Jurkat, Clone E6-1 (cell line): ENCODE measurements around the gene PARD3.
"Not testable (repeated sequence)": the region's sequence is repeated elsewhere in the genome, so short reads cannot be mapped to it uniquely, and the experiment has no call there.

Experiments used
- DNase-seq: peaks from one replicate; pipeline ENCODE4 v3.0.0-alpha.2; 2011; ENCODE audit warnings: low read depth, low spot score
- H3K4me3 ChIP-seq: 2 replicates; pipeline ENCODE4 v1.5.1; 2011; ENCODE audit warnings: mild to moderate bottlenecking, low read length, control low read depth, moderate library complexity

Gene PARD3

DNA sequence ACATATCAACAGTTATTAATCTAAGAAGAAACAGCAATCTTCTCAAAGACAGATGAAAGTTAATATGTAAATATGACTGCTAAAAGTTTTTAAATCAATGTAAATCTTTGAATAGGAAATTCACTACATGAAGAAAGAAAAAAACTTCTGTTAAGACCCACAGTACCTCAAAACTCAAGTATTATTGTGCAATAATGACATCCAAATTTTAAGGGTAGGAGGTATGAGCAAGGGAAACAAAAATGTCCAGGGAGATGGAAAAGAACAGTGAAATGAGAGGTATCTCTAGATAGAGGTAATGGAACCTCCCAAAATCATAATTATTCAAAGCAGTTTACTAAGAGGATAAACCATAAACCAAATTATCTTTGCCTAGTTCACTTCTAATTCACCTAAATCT lies 436.8 kb downstream of the PARD3 start:
- no peak for DNase-seq
- H3K4me3 ChIP-seq, result no peak overlapping the region

DNA sequence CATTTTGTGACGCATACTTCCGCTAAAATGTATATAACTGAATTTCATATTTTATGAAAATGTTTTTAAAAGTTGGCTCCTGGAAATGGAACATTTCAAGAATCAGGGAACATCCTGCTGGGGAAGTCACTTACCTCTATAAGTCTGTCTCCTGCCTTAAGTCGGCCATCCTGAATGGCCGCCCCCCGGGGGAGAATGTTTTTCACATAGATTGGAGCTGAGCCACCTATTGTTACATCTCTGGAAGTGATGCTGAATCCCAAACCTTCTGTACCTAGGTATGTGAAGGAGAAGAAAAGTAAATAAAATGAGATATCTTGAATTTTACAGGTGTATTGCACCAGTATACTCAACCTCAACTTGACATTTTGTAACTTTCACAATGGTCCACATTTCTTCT lies 437.3 kb downstream of the PARD3 start:
- no peak overlapping the region for H3K4me3 ChIP-seq

DNA sequence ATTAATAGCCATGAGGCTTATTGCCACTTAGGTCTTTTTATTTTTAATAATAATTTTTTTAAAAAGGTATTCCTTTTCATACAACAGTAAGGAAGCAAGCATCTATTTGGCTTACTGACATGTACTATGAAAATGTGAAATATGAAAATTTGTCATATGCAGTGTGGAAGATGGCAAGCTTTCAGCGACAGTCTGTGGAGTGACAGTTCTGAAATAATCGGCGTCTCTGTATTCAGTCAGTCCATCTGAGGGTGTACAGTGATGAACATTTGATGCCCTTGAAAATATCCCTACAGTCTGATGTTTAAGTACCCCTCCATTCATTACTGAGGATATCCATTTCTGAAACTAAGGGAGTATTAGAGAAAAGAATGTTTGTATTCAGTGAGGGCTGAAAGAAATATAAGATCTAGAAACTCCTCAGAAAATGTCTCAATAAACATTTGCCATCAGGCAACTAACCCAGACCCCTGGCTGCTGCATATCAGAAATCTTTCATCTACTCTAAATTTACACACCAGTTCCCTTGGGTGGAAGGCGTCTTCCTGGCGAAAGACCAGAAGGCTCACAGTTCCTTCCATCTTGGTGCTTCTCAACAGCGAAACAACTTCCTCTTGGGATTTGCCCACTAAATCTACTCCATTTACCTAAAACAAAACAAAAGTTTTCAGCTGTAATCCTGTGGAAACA lies 440.6 kb downstream of the PARD3 start:
- H3K4me3 ChIP-seq, result no peak overlapping the region
- DNase-seq, result no peak

More for the DNA sequence above, 437.3 kb downstream of the PARD3 start:
- no peak for DNase-seq

GRCh38 chr10:34373211-34373610 lies 441.9 kb downstream of the PARD3 start:
- no peak for DNase-seq
- H3K4me3 ChIP-seq, result no peak overlapping the region

- no peak overlapping the region for H3K4me3 ChIP-seq
- no peak for DNase-seq
Observed at GRCh38 chr10:34372509-34372908, 442.6 kb downstream of the PARD3 start.

GRCh38 chr10:34370126-34370525 lies 445.0 kb downstream of the PARD3 start:
- peak; percentile 86 for DNase-seq
- H3K4me3 ChIP-seq, result no peak overlapping the region

- no peak overlapping the region for H3K4me3 ChIP-seq
- DNase-seq, result no peak
Observed at GRCh38 chr10:34369120-34369519, 446.0 kb downstream of the PARD3 start.

DNA sequence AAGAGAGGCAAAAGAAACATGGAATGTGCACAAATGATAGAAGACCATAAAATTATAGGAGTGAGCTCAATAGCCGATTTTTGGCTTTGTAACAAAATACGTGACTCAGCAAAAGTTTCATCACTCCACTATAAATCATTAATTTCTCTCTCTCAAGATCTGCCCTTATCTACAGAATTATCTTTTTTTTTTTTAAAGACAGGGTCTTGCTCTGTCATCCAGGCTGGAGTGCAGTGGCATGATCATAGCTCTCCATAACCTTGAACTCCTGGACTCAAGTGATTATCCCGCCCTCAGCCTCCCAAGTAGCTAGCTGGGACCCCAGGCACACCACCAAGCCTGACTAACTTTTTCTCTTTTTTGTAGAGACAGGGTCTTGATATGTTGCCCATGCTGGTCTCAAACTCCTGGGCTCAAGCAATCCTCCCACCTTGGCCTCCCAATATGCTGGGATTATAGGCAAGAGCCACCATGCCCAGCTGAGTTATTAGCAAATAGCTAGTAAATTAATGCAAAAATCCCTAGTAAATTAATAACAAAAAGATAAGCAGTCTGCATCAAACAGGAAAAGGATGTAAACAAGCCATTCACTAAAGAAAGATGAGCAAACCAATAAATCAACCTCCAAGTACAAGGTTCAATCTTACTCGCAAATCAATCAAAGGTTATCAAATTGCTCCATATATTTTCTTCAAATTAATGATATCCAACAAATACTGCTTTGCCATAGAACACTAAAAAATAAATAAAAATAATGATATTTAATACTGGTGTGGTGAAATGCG lies 450.7 kb downstream of the PARD3 start:
- DNase-seq, result no peak

GRCh38 chr10:34360984-34361383 lies 454.1 kb downstream of the PARD3 start:
- DNase-seq, result no peak
- H3K4me3 ChIP-seq, result no peak overlapping the region

More for the DNA sequence above, 450.7 kb downstream of the PARD3 start:
- H3K4me3 ChIP-seq, result no peak overlapping the region

DNA sequence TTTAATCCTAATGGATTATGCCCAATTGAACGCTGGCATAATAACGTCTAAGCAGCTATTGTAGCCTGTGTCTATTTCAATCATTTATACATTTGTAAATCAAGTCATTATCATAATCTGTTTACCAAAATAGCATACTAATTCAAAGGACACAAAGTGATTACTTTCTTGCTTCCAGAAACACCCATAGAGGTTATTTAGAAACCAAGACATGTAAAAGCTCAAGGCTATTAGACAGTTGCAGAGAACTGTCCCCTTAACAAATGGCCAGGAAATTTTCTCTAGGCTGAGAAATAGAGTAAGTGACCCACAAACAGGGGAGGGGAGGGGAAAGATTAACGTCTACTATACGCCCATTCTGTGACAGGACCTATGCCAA lies 455.7 kb downstream of the PARD3 start:
- H3K4me3 ChIP-seq, result no peak overlapping the region
- no peak for DNase-seq

GRCh38 chr10:34358729-34359434 lies 456.2 kb downstream of the PARD3 start:
- H3K4me3 ChIP-seq, result no peak overlapping the region
- no peak for DNase-seq

DNA sequence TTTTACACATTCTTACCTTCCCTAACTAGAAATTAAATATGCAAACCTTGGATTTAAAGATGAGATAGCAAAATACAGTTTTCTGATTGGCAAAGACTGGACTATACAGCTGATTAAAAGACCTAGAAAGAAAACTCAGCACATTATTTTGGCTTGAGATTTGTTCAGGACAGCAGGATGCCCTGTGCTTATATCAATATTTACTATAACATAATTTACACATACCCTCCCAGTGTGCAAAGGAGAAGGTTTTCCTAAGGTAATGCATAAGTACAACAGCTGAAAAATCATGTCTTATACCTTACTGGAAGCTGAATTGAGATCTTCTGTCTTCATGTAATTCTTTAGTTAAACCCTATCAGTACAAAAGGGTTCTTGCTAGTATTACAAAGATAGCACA lies 458.6 kb downstream of the PARD3 start:
- no peak for DNase-seq

DNA sequence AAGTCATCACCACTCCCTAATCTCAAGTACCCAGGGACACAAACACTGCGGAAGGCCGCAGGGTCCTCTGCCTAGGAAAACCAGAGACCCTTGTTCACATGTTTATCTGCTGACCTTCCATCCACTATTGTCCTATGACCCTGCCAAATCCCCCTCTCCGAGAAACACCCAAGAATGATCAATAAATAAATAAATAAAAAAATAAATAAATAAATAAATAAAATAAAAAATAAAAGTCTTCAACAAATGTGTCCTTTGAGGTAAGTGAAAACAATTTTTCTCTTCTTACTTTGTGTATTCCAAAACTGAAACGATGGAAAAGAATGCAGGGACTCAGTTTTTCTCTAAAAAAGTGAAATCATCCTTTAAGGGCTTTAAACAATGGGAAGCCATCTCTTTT lies 461.6 kb downstream of the PARD3 start:
- H3K4me3 ChIP-seq, DNase-seq: not testable (repeated sequence)

More for the DNA sequence above, 458.6 kb downstream of the PARD3 start:
- no peak overlapping the region for H3K4me3 ChIP-seq

DNA sequence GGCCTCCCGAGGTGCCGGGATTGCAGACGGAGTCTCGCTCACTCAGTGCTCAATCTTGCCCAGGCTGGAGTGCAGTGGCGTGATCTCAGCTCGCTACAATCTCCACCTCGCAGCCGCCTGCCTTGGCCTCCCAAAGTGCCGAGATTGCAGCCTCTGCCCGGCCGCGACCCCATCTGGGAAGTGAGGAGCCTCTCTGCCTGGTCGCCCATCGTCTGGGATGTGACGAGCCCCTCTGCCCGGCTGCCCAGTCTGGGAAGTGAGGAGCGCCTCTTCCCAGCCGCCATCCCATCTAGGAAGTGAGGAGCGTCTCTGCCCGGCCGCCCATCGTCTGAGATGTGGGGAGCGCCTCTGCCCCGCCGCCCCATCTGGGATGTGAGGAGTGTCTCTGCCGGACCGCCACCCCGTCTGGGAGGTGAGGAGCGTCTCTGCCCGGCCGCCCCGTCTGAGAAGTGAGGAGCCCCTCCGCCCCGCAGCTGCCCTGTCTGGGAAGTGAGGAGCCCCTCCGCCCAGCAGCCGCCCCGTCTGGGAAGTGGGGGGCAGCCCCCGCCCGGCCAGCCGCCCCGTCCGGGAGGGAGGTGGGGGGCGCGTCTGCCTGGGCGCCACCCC lies 462.4 kb downstream of the PARD3 start:
- not testable (repeated sequence) for DNase-seq

GRCh38 chr10:34351161-34351560 lies 463.9 kb downstream of the PARD3 start:
- no peak overlapping the region for H3K4me3 ChIP-seq
- no peak for DNase-seq

More for the DNA sequence above, 462.4 kb downstream of the PARD3 start:
- H3K4me3 ChIP-seq, result not testable (repeated sequence)

DNA sequence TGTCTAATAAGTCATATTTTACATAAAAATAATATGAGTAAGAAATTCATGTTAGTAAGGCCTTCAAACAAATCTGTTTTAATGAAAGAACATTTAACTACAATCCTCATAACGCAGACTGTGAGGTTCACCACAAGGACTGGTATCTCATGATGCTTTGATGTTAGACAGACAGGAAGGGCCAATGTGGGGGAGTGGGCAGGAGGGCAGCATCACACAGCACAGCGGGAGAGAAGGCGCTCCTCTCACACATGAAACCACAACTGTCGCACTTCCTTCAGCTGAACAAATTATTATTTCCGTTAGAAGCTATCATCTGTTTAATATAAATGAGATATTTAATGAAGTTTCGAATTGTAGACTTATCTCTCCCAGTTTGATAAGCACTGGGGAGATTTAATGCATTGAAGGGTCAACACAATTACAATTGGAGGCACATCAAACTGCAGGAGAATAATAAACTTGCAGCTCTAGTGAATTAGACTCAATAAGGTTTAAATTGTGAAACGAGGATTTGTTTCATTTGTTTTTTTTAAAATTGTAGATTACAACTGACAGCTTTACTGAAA lies 466.1 kb downstream of the PARD3 start:
- no peak overlapping the region for H3K4me3 ChIP-seq
- DNase-seq, result no peak

- no peak for DNase-seq
- no peak overlapping the region for H3K4me3 ChIP-seq
Observed at GRCh38 chr10:34348021-34348420, 467.1 kb downstream of the PARD3 start.

DNA sequence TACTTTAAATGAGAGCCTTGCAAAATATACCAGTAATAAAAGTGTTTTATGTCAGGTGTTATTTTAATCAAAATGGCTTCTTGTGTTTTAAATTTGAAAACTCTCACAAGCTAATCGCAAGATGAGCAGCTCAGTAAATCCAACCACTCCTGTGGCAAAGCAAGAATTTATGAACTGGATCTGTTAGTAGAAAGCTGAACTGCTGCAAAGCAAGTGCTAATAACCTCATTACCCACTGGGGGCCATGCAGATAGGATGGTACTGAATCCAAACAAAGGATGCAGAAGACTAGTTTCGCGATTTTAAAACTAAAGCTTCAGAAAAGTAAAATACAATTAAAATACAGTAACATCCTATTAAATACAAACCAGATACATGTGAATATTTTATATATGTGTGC lies 468.0 kb downstream of the PARD3 start:
- no peak for DNase-seq
- no peak overlapping the region for H3K4me3 ChIP-seq

DNA sequence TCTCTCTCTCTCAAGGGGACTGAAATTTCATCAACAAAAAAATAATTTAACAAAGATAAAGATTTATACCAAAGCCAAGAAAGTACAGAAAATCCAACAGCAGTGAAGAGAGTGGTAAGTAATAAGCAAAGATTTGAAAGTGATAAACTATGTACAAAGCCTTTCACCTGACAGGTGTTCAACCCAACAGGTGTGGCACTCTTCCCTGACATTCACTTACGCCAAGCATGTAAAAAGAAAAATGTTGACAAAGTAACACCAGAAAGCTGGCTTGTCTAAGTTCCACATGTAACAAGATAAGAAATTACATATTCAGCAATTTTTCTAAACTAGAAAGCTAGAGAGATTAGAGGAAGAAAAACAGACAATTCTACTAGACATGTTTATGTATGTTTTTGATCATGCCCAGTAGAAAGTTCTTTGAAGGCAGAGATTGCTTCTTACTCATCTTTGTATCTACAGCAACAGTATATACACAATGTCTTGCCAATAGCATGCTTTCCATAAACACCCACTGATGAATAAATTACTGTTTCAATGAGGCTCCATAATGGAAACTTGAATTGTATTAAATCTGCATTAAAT lies 468.5 kb downstream of the PARD3 start:
- DNase-seq, result no peak
- H3K4me3 ChIP-seq, result no peak overlapping the region
